LoVo (cell line): ENCODE measurements around the gene GAK.

Source experiments
- DNase-seq: peaks from one replicate; pipeline ENCODE4 v3.0.0-alpha.2; 2016; ENCODE audit warnings: low spot score

GAK gene

GRCh38 chr4:889516-889915 lies 42.6 kb downstream of the GAK start:
- DNase-seq: no peak

- DNase-seq: no peak
Observed at GRCh38 chr4:888029-888428, 44.1 kb downstream of the GAK start.

- no peak for DNase-seq
Observed at GRCh38 chr4:887034-887763, 44.9 kb downstream of the GAK start.

- DNase-seq: no peak
Observed at GRCh38 chr4:886244-886643, 45.9 kb downstream of the GAK start.

- no peak for DNase-seq
Observed at GRCh38 chr4:885353-885752, 46.8 kb downstream of the GAK start.

- DNase-seq: no peak
Observed at GRCh38 chr4:884896-885295, 47.2 kb downstream of the GAK start.

GRCh38 chr4:884259-884658 lies 47.9 kb downstream of the GAK start:
- DNase-seq: no peak

- no peak for DNase-seq
Observed at GRCh38 chr4:883377-884095, 48.6 kb downstream of the GAK start.

GRCh38 chr4:882646-883045 lies 49.5 kb downstream of the GAK start:
- no peak for DNase-seq

- DNase-seq: no peak
Observed at GRCh38 chr4:881709-882108, 50.4 kb downstream of the GAK start.

GRCh38 chr4:880684-881405 lies 51.3 kb downstream of the GAK start:
- DNase-seq: no peak

- no peak for DNase-seq
Observed at GRCh38 chr4:879729-880077, 52.4 kb downstream of the GAK start.

GRCh38 chr4:878796-879728 lies 53.1 kb downstream of the GAK start:
- no peak for DNase-seq

- DNase-seq: no peak
Observed at GRCh38 chr4:877502-877901, 54.6 kb downstream of the GAK start.

- DNase-seq: no peak
Observed at GRCh38 chr4:876780-877179, 55.3 kb downstream of the GAK start.

- DNase-seq: no peak
Observed at GRCh38 chr4:875818-876423, 56.2 kb downstream of the GAK start.

- no peak for DNase-seq
Observed at GRCh38 chr4:874971-875817, 56.9 kb downstream of the GAK start.

GRCh38 chr4:874056-874455 lies 58.1 kb downstream of the GAK start:
- no peak for DNase-seq

GRCh38 chr4:872241-872981 lies 59.7 kb downstream of the GAK start:
- DNase-seq: no peak

- DNase-seq: no peak
Observed at GRCh38 chr4:871484-871883, 60.6 kb downstream of the GAK start.
